OCI-M2 (cell line): Measurements from ENCODE around the gene KITLG.
"Not testable (repeated sequence)": the region's sequence is repeated elsewhere in the genome, so short reads cannot be mapped to it uniquely, and the experiment has no call there.

Experiments used
- DNase-seq: peaks from one replicate; lab custom pipeline; 2025; ENCODE audit not compliant: unreplicated experiment; lab: John Stamatoyannopoulos, UW

The KITLG gene

DNA sequence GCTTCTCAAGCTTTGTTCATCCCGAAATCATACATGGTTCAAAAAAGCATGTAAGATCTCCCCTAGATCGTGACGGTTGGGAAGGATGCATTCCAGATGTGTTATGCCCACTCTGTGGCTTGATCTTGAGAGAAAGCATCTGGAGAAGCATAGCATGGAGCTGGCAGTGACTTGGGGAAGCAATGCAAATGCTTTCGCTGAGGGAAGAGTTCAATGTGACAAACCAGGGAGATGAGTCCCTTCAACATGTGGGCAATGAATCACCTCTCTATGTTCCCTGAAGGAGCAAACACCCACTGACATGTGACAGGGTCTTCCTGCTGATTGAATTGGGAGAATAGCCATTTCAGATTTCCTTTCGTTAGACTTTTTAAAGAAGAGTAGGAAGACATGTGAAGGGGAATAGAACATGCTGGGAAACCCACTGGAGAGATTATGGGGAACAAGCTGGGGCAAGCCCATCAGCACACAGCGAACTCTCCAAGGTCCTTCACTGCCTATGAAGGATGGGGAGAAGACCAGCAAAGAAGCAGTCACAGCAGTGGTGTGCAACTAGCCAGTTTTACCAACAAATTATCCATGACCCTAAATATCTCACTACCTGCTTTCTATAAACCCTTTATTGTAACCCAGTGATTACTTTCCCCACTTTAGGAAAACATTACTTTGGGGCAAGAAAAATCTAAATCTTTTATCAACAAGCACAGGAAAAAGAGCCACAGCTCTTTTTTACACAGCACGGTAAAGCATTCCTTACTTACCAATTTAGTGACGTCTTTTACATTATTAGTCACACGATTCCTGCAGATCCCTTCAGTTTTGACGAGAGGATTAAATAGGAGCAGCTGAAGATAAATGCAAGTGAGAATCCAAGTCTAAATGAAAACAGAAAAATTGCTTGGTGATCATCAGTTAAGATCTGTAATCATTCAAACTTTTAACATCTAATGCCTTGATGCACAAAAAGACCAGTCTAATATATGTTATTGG is 35.0 kb downstream of the KITLG start:
- no peak for DNase-seq

- no peak for DNase-seq
Observed at GRCh38 chr12:88539893-88540292, 40.4 kb downstream of the KITLG start.

DNA sequence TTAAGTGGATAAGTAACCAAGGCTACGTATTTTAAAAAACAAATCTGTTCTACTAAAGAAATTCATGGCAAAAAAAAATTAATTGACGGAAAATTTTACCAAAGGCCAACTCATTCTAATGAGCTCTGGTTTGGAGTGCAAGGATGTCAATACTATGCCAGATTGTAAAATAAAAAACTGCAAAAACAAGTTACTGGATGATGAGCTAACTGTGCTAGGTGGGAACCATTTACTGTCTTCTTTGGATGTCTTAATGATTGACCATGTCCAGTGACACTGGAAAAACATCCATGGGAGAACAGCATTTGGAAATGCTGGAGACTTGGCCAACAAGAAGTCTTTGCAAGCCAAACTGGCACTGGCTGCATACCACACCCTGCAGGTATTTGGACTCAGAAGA is 41.6 kb downstream of the KITLG start:
- DNase-seq, result no peak

DNA sequence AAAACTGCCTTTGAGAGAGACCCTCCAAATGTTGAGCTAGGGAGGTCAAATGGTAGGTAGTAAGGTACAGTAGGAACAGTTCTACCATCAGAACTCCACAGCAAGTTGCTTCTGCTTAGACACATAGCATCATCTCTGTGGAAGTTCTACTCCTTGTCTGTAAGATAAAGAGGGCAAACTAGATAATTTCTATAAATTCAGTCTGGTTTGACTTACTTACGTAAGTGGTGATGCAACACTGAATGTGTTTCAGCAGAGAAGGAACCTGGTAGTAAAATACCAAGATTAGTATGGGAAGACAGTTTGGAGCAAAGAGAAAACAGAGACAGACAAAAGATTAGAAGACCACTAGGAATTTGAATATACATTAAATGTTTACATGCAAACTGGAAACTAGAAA is 42.0 kb downstream of the KITLG start:
- no peak for DNase-seq

DNA sequence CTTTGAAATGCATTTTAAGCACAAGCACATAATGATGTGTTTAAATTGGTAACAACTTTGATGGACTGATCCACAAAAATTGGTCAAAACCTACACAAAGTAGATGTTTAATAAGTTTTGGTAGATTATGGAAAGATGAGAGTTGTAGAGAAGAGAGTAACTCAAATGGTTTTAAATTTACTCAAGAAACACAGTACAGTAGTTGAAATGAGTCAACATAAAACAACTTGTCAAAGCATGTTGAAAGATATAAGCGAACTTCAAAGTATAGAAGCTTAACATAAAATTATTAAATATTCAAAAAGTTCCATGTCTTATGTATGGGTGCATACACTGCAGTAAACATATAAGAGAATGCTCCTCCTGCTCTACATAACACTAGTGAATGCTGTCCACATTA is 49.4 kb downstream of the KITLG start:
- DNase-seq, result no peak

DNA sequence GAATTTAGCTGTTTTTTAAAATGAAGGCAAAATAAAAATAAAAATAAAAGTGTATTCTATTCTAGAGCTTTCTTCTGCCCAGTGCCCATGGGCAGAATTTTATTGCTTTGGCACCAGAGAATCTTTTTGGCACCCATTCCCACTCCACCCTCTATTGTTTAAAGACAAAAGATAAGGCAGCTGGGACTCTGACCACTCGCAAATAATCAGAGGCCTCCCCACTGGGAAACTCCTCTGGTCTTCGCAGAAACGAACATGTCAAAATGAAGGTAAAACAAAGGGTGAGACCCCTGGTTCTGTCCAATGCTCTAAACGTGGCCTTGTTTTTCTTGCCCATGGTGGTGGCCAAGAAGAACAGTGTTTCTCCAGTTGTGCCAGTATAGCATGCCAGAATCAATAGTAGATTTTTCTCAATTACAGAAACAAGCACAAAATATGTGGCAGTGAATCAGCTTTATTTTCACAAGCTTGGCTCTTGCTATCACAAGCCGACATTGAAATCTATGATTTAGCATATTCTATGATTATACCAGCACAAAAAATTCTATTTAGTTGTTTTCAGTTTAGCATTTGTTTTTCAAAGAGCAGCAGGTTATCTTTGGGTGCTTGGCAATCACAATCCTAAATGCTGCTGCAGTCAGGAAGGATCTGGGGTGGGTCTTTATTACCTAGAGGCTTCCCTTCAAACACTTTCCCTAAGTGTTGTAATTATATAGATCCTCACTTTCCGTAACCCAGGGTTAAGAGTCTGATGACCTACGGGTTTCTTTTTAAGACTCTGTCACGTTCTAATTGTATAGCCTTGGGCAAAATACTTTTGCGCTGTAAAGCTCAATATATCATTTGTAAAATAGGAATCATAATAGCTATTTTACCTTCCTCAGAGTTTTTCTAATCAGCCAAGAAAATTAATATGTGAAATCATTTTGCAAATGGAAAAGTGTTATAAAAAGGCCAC is 50.5 kb downstream of the KITLG start:
- no peak for DNase-seq

DNA sequence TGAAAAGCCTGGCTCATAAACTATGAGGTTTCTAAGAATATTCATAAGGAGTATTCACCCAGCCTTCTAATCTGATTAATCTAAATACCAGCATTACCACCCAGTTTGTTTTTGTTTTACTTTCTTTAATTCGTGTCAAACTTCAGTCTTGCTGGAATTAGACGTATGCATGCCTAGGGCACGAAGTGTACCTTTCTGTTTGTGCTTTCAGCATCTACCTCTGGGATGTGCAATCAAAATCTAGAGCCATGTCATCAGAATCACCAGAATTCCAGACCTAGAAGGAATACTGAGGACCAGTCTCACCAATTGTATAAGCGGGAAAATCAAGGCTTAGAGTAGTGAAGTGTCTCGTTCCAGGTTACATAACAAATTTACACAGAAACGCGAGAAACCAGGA is 57.3 kb downstream of the KITLG start:
- DNase-seq, result no peak

- no peak for DNase-seq
Observed at GRCh38 chr12:88520436-88520820, 59.8 kb downstream of the KITLG start.

GRCh38 chr12:88519802-88520435 is 60.4 kb downstream of the KITLG start:
- no peak for DNase-seq

DNA sequence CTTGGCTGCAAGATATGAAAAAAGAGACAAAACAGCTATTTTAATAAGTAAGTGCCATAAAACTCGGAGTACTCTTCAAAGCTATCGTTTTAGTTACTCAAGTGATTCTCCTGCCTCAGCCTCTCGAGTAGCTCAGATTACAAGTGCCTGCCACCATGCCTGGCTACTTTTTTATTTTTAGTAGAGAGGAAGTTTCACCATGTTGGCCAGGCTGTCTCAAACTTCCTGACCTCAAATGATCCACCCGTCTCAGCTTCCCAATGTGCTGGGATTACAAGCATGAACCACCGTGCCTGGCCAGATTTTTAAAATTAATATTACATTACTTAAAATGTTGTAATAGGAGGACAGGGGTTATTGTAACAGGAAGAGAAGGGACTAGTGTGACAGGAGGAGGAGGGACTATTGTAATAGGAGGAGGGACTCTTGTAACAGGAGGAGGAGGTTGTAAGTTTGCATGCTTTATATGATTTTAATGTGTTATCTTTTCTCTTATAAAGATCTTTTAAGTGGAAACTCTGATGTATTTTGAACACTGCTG is 61.3 kb downstream of the KITLG start:
- no peak for DNase-seq

DNA sequence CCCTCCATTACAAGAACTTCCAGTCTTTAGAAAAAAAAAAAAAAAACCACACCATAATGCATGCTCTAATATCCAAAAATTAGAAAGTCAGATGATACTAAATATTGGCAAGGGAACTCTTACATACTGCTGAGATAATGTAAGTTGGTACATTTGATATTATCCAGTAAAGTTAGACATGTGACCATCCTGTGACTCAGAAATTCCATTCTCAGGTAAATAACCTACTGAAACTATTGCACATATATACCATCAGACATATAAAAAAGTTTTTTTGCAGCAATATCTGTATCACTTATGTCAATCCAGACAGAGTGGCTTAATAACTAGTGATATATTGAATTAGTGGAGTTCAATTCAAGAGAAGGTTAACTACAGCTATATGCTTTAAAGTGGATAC is 63.5 kb downstream of the KITLG start:
- DNase-seq, result no peak

GRCh38 chr12:88510843-88511242 is 69.4 kb downstream of the KITLG start:
- DNase-seq, result no peak

- no peak for DNase-seq
Observed at GRCh38 chr12:88509851-88510250, 70.4 kb downstream of the KITLG start.

DNA sequence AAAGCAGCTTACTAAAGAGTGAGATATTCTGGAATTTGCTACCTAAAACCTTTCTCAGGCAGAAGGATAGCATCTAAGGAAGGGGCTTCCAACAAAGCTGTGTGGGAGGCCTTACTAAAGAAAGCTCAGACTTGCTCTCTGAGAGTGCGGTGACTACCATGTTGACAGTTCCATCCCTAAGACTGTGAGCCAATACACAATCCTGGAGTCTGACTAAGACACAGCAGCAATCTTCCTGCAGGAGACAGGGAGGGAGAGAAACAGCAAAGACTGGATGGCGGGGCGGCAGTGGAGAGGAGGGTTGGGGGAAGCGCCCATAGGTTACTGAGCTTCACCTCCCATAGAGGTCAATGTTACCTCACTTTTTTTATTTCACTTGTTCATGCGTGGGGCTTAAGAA is 70.9 kb downstream of the KITLG start:
- no peak for DNase-seq

GRCh38 chr12:88507851-88508250 is 72.4 kb downstream of the KITLG start:
- DNase-seq, result not testable (repeated sequence)

- DNase-seq, result no peak
Observed at GRCh38 chr12:88507270-88507669, 73.0 kb downstream of the KITLG start.

- DNase-seq, result no peak
Observed at GRCh38 chr12:88505696-88506095, 74.6 kb downstream of the KITLG start.

DNA sequence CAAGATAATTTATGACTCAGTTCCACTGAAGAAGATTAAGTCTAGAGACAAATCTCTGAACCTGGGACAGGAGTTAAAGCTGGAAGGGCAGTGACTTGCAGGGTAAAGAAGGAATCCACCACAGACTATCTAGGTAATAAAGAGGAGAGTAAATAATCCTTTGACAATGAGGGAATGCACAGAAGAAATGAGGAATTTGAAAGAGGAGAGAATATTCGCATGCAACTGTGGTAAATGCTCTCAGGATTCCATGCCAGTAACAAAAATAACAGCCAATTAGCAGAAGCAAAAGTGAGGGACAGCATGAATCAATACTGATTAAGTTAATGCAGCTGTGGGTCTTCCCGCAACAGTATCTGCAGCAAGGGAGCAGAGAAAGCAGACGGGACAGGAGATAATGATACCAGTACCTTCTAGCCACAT is 77.0 kb downstream of the KITLG start:
- DNase-seq, result no peak

GRCh38 chr12:88501972-88502938 is 78.0 kb downstream of the KITLG start:
- no peak for DNase-seq

DNA sequence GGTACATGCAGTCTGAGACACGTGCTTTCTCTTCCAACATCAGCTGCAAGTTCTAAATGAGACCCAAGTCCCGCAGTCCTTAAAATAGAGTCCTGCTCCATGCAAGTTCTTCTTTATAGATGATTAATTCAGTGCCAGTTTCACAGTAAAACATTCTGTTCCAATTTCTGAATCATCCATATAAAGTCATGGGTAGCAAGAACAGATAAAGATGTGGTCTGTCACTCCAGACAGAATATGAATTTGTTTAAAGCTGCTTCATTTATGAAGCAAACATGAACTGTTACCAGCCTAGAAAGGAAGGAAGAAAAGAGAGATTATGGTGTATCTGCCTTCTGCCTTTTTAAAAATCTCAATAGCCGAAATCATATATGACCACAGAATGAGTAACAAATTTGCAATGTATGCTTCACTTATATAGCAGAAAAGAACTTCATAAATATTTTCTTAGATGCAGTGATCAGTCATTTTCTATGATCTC is 83.3 kb downstream of the KITLG start:
- no peak for DNase-seq
